ENCODE measurements around the gene FABP3.

The FABP3 gene

DNA sequence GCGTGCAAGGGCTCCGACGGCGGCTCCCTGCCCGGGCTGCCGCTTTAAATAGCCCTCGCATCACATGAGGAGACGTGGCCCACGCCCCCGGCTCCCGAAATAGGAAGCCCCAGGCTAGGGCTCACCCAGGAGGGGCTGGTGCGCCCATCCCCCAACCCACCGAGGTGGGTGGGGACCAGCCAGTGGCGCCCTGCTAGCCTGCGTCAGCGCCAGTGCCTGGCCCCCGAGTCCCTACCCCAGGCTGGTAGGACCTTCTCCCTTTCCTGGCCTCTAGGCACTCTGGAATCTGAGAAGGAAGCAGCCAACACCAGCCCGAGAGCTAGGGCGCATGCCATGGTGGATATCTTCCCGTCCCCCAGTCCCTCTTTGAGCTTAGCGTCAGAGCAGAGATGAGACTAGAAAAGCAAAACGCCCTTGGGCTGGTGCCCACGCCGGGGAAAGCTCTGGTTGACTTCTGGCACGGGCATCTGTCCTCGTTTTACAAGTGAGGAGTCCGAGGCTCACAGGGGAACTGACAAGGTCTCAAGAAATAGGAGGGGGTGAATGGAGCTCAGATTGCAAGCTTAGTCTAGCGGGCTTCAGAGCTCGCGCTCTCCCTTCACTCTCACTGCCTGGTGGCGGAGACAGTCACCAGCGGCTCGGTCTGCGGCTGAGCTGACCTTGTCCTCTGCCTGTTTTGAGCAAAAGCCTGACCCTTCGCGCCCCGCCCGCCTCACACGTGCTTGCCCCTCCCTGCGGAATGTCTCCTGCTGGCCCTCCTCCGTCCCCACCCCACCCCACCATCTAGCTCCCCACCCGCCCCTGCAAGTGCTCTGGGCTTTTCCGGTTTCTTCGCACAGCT is at the start of gene FABP3:
TSS of gene FABP3 (minus strand) at position 21 of the 841 bp plus-strand sequence. CDS start 62 bp downstream, outside the sequence.
- DNase-seq, result peak; percentile 13

DNA sequence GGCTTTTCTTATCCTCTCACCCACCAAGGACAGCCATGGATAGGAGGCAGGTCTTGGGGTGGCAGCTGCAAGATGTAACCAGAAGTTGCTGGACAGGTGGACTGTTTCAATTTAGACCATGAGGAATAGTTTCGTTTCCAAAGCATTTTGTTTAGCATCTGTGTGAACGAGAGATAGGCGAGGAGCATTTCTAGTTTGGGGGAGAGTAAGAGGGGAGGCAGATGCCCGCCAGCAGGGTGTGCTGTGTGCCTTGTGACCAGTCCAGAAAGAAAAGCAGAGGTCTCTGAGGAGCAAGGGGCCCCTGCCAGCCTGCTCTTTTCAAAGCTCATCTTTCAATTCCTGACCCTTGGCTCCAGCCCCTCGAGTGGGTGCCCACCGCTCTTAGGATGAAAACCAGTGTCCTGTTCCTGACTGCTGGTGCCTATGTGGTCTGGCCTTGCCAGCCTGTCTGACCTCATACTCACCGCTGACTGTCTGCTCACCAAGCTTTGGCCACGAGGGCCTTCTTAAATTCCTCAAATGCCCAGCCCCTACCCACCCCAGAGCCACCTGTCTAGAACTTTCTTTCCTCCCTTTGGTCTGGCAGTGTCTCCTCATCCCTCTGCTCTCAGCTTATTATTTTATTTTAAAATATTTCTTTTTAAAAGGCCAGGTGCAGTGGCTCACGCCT is 48.6 kb upstream of the FABP3 start:
- DNase-seq, result no peak

DNA sequence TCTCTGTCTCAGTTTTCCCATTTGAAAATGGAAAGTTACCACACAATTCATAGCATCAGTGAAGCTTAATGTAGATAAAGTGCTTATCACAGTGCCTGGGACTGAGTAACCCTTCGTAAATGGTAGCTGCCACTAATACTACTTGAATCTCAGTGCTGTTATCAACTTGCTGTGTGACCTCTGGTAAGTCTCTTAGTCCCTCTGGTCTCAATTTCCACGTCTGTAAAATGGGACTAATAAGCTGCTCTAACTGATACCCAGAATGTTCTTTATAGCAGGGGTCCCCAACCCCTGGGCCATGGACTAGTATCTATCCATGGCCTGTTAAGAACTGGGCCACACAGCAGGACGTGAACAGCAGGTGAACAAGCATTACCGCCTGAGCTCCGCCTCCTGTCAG is 47.8 kb upstream of the FABP3 start:
- no peak for DNase-seq

DNA sequence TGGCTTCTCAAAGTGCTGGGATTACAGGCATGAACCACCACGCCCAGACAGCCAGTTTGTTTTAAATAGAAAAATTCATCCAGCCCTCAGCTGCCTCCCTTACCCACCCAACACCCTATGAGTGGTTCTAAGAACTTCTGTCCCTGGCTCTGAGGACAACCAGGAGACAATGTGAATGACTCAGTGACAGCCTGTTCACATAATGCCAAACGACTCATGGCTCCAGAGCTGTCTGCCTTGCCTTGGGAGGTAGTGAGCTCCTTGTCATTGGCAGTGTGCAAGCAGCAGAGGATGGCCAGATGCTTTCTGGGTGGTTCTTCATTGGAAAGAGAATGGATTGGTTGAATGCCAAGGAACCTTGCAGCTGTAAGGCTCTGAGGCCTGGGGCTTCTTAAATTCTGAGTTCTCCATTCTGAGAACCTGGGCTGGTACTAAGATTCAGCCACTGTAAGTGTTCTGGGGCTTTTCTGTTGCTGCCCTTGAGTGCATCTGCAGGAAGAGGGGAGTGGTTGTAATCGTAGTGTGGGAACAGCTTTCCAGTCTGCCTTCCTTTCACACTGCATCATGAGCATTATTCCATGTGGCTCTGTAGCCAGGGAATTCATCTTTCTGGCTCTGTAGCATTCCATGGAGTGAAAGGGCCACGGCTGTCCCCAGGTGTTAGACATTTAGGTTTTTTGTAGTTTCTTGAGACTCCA is 45.9 kb upstream of the FABP3 start:
- no peak for DNase-seq

DNA sequence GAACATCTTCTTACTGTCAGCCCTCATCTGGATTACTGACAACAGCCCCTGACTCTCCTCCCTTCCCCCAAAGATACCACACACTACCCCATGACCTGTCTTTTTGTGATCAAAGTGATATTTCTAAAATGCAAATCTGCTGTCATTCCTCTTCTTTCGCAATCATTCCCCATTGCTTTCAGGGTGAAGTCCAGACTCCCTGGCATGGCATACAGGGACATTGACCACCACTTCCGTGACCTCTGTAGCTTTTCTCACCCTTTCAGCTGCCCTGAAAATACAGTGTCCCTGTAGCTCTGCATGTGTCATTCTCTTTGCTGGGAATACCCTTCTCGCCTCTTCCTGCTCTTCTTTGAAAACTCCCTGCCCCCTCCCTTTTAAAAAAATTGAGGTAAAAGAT is 44.3 kb upstream of the FABP3 start:
- no peak for DNase-seq

DNA sequence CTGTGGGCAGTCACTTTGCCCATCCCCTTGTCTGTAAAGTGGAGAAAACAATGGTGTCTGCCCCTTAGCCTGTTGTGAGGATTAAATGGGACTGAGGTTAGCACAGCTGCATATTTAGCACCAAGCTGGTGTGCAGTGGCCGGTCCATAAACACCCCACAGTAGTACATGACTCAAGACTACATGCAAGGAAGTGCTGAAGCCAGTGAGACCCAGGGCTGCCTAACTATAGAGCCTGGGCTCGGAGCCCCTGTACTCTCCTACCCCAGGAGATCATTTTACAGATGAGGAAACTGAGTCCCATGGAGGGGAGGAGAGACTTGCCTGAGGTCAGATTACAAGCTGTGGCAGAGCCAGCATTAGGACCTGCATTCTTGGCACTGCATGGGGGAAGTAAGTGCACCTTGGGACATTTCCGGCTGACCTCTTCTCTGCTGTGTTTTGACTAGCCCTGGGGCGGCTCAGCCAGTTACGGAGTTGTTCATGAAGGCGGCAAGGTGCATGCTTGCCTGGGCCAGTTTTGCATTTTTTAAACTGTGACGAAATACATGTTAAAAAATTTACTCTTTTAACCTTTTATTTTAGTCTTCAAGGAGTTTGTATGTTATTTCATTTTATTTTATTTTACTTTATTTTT is 43.3 kb upstream of the FABP3 start:
- no peak for DNase-seq

DNA sequence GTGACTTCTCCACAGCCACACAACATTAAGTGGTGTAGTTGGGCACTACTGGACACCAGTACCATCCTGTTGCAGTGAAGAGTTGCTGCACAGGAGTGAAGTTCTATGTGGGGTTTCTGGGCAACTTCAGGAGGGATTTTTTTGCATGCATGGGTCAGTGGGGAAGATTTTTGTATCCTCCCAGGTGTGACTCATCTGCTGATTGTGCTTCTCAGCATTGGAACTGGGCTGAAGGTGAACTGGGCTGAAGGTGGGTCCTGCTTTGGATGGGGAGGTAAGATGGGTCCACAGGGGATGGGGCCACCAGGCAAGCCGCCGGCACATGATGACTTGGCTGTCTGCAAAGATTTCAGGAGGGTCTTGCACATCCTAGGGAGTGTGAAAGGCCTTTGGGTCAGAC is 42.8 kb upstream of the FABP3 start:
- DNase-seq, result no peak

DNA sequence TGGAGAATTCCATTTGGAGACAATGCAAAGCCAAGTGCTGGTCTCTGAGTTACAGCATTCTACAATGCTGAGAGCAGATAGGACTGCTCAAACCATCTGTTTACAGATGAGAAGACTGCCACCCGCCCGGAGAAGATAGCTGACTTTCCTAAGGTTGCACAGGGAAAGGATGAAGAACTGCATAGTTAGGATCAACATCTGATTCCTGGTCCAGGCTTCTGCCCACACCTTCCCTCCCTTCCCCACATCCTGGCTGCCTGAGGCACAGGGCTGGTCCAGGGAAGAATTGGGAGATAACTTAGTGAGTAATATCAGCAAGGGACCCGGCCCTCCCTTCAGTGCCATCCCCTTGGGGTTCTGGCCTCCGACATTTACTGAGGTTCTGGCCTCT is 42.1 kb upstream of the FABP3 start:
- DNase-seq, result no peak

DNA sequence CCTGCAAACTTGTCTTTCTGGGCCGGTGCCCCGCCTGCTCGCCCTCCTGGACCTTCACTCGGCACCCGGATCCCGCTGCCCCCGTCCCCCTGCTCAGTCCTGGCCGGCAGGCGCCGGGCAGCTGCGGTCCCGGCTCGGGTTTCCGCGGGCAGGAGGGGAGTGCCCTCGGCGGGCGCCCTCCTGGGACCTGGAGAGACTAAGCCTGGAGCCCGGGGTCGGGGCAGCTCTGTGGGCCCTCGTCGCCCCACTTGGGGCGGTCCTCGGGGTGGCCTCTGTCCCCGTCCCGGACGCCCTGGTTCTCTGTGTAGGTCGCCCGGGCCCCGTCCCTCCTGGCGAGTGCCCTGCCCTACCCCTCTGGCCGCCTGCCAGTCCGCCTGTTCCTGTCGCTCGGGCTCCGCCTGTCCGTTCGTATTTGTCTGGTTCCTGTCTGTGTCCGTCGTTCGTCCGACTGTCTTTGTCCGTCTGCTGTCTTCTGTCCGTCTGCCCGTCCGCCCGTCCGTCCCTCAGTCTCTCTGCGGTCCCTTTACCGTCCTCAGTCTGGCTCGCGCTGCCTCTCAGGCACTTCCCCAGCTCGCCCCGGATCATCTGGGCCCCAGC is 40.6 kb upstream of the FABP3 start:
- DNase-seq, result peak; percentile 14

DNA sequence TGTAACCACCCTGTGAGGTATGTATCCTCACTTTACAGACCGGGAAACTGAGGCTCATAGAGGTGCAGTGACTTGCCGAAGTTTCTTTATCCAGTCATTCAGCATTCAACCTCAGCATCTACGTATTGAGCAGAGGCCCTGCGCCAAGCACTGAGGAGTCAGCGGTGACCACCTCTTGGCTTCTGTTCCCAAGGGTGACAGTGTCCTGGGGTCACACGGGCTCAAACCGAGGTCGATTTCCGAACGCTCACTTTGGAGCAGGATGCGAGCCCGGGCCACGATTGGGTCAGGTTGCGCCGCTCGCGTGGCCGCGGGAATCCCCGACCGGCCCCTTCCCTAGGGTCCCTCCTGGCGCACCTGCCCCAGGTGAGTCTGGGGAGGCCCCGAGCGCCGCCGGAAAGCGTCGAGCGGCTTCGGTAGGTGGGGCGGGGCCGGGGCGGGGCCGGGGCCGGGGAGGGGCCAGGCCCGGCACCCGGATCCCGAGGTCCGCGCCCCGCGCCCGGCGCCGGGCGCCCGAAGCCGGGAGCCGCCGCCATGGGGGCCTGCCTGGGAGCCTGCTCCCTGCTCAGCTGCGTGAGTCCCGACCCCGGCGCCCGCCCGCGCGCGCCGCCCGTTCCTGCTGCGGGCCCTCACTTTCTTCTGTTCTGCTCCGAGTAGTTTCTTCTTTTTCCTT is 40.0 kb upstream of the FABP3 start, which contains the start of gene SERINC2:
TSS of gene SERINC2 (plus strand) at position 482 of the 673 bp plus-strand sequence. CDS start at position 535, 53 bp downstream.
- no peak for DNase-seq

DNA sequence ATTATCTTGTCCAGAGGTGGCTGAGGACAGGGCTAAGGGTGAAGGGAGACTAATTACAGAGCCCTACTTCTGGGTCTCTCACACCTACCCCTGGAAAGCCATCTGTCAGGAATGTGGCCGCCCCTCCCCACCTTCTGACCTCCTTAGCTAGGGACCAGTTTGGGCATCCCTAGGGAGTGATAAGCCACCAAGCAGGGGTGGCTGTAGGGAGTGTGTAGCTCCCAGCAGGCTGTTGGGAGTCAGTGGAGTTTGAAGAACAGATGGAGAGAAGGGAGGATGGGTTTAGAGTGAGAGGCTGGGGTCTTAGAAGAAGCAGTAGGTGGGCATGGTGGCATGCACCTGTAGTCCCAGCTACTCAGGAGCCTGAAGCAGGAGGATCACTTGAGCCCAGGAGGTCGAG is 39.3 kb upstream of the FABP3 start:
- no peak for DNase-seq

DNA sequence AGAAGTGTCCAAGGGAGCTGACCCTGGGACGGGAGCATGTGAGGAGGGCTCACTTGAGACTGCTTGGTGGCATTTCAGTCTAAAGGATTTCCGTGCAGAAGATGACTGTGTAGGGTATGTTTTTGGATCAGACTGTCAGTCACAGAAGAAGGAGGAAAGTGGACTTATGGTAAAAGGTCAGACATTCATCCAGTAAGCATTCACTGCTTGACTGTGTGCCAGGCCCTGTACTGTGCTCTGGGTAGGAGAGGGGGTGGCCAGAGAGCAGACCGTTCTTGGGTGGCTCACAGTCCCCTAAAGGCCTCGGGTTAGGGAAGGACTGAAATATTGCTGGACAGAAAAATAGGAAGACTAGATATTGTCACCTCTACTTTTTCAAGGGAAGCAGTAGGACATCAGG is 38.0 kb upstream of the FABP3 start:
- DNase-seq, result no peak

DNA sequence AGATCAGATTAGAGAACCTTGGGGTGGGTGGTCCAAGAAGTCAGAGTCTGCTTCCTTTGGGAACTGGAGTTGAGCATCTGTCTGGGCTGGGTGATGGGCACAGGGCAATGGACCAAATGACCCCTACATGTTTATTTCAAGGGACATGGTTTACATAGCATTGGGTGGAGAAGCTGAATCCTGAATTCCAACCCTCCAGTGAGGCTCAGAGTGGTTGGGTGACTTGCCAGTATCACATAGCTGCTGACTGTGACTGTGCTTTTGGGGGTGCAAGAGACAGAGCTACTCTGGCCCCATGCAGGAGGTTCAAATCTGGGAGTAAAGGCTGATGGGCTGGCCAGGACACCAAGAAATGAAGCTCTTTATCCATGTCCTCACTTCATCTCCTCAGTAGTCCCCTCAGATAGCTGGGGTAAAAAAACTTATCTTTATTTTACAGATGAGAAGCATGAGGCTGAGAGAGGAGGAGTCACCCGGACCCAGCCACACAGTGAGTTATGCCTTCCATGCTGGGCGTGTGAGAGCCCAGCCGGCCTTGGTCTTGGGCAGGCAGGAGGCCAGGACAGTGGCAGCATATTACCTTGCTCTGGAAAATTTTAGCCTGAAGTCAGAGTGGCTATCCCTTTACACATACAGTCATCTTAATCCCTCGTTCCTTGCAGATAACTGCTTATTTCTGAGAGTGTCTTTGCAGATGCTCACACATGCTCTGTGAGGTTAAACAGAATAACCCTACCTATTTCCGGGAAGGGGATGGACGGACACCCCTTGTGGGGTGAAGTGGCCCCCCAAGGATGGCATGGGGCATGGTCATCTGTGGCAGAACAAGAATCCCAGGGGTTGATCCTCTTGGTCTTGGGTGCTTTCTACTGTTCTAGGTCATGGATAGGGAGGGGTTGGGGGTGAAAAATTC is 37.3 kb upstream of the FABP3 start:
- no peak for DNase-seq

DNA sequence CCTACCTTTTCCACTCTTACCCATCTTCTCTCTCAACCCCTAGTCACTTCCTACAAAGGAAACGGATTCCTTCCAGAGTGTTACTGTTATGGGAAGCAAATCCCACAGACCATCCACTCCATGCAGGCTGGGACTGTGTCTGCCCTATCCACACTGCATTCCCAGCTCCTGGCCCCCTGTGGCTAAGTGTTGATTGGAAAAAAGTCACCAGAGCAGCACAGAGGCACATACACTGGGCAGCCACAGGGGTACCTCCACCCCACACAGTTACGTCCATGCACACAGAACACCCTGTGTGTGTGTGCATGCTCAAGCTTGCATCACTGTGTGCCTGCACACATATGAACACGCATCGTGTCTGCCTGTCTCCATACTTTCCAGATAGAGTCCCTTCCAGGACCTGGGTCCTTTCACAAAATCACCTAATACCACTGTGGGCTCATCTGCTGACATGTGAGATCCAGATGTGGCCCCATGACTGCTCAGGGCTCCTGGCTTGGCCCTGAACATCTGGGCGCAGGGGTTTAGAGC is 36.0 kb upstream of the FABP3 start:
- no peak for DNase-seq

DNA sequence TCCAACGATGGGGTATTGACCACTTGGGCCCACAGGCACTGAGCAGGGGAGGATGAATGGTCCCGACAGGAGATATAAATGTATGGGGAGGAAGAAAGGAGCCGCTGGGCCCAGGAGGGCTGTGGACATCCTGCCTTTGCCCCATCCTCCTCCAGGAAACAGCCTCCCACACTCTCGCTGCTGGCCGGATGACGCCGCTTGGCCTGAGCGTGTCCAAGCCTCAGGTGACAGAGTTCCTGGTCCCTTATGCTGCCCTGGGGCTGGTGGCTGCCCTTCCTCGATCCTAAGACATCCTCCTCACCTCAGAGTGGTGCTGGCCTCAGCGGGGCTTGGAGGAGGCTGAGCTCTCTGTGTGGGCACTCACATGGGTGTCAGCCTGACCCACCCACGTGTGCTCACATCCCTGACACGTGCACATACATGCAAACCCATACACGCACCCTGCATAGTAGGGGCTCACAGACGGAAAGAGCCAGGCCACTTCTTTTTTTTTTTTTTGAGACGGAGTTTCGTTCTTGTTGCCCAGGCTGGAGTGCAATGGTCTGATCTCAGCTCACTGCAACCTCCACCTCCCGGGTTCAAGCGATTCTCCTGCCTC is 34.3 kb upstream of the FABP3 start:
- DNase-seq, result no peak

DNA sequence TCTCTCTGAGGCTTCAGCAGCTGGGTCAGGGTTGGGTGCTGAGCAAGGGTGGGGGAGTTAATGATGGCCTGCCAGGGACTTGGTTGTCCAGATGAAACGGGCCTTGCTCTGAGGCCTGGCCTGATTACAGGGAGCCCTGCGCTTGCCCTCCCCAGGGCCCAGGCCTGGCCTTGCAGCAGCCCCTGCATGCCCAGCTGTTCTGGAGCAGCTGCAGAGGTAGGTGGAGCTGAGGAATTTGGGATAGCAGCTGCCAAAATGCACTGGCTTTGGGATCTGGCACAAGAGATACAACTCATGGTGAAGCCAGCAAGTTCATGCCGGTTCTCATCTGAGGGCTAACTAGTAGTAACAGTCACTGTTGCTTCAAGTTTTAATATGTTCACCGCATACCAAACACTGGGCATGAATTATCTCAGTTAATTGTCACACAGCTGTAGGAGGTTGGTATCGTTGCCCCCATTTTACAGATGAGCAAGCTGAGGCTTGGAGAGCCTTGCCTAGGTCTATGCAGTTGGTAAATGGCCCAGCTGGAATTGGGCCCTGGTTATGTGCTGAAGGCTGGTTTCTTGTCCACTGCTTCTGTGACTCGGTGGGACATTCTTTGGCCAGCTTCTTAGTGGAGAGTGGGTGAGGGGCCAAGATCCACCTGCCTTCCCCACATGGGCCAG is 32.8 kb upstream of the FABP3 start:
- no peak for DNase-seq

DNA sequence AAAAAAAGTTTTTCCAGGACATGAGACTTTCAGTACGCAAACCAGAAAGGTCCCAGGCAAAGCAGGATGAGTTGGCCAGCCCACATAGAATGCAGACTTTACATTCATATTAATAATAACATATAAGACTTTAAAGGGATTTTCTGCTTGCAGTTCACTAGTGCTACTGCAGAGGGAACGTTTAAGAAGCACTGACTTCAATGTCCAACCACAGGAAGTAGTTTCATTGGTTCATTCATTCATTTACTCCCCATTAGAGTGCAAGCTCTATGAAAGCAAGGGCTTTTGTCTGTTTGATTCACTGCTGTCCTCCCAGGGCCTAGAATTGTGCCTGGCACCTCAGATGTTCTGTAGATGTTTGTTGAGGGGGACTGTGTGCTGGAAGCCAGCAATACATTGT is 28.4 kb upstream of the FABP3 start:
- DNase-seq, result no peak

DNA sequence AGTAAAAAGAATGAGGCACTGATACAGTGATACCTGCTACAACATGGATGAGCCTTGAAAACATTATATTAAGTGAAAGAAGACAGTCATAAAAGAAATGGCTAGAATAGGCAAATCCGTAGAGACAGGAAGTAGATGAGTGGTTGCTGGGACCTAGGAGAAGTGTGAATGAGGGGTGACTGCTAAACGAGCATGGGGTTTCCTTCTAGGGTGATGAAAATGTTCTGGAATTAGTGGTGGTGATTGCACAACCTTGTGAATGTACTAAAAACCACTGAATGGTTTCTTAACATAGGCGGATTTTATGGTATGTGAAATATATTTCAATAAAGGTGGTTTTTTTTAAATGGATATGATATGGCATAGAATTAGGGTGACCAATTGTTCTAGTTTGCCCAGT is 27.5 kb upstream of the FABP3 start:
- no peak for DNase-seq

DNA sequence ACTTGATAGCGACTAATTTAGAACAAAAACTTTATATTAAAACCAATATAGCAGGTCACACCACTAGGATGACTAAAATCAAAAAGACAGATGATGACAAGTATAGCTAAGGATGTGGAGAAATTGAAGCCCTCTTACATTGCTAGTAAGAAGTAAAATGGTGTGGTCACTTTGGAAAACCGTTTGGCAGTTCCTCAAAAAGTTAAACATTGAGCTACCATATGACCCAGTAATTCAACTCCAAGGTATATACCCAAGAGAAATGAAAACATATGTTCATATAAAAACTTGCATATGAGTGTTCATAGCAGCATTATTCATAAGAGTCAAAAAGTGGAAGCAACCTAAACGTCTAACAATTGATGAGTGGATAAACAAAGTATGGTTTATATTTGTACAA is 27.1 kb upstream of the FABP3 start:
- no peak for DNase-seq

DNA sequence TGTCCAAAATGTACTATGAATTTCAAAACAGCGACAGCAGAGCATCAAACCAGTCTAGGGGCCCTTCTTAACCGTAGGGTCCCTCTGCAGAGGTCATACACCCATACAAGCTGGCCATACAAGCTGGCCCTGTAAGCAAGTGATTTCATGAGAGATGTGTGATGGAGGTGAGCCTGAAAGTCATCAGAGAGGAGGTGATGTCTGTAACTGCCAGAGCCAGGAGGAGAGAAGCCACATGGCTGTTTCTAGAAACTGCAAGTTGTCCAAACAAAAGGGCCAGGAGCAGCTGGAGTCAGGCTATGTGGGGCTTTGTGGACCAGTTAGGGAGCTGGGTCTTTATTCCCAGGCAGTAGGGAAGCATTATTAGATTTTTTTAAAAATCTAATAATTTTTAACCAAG is 25.4 kb upstream of the FABP3 start:
- DNase-seq, result no peak
